Calu3 (cell line): ENCODE measurements around the gene KIF21A. TPM values are rescaled to one million over a fixed set of nuclear protein-coding genes. Genes with fewer than 3 reads are reported as not detected.

ENCODE experiments used
- BruUV-seq: library from RNA; stranded (reverse); fragments of 400-500 nt; replicated peaks from 2 replicates; lab custom pipeline; 2021; lab: Mats Ljungman, UMichigan
- CTCF ChIA-PET: fragments of 300-600 bp; sonication (Branson Sonifier 250); formaldehyde crosslinking; loops from one replicate; lab custom pipeline; 2022; ENCODE audit warnings: antibody characterized with exemption; lab: Charles Lee
- DNase-seq: peaks from one replicate; pipeline ENCODE4 v3.0.0; 2022
- H3K27ac Mint-ChIP-seq: one replicate; pipeline ENCODE4 v1.8.0; 2022; ENCODE audit warnings: mixed read lengths; ENCODE audit not compliant: unreplicated experiment
- H3K27me3 Mint-ChIP-seq: one replicate; pipeline ENCODE4 v1.8.0; 2022; ENCODE audit warnings: mixed read lengths; ENCODE audit not compliant: unreplicated experiment
- H3K36me3 Mint-ChIP-seq: one replicate; pipeline ENCODE4 v1.8.0; 2022; ENCODE audit warnings: mild to moderate bottlenecking, moderate library complexity, mixed read lengths; ENCODE audit not compliant: insufficient read depth, unreplicated experiment
- H3K4me1 Mint-ChIP-seq: one replicate; pipeline ENCODE4 v1.8.0; 2022; ENCODE audit warnings: mild to moderate bottlenecking, low read depth, mixed read lengths; ENCODE audit not compliant: unreplicated experiment
- H3K4me3 Mint-ChIP-seq: one replicate; pipeline ENCODE4 v1.8.0; 2022; ENCODE audit warnings: mild to moderate bottlenecking, low read depth, moderate library complexity, mixed read lengths; ENCODE audit not compliant: unreplicated experiment
- H3K9me3 Mint-ChIP-seq: one replicate; pipeline ENCODE4 v1.8.0; 2022; ENCODE audit warnings: low read depth, mixed read lengths; ENCODE audit not compliant: unreplicated experiment
- intact Hi-C: fragments of 100-400 bp; cut with micrococcal nuclease; formaldehyde crosslinking; loops from one replicate; pipeline ENCODE4 v1.10.0; 2022; ENCODE audit not compliant: unreplicated experiment
- total RNA-seq: library from RNA; stranded (reverse); gene quantifications from 2 replicates; pipeline ENCODE4 v1.2.3, GENCODE V29; 2022
- TF ChIP-seq, protein P1 (sequence below): fragments of 200-600 bp; IDR thresholded peaks from one replicate; pipeline ENCODE4 v1.8.0; 2022; ENCODE audit warnings: antibody characterized with exemption; ENCODE audit not compliant: unreplicated experiment

KIF21A gene
- total RNA-seq, 1 experiment from 2014 or later, result 28.7 TPM

DNA sequence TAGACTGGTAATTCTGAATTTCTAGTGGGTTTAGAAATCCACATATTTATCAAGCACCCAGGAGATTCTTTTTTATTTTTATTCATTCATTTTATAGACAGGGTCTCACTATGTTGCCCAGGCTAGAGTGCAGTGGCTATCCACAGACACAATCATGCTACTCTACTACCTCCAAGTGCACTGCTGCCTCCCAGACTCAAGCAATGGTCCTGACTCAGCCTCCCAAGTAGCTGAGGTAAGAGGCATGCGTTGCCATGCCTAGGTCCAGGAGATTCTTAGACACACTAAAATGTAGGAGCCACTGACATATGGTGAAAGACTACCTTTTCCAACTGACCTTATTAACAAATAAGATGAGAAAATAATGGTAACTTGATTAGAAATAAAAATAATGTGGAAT is 38.9 kb downstream of the KIF21A start:
- Mint-ChIP-seq H3K27me3 (no peaks in the 10 kb centered on the region), H3K9me3 (no peaks in the 10 kb centered on the region), H3K4me1 (peaks cover 9% of the 10 kb centered on the region), H3K36me3 (no peaks in the 10 kb centered on the region), H3K27ac (no peak overlapping the region), H3K4me3 (no peak overlapping the region)
- CTCF ChIA-PET, result interaction anchor here (1.7 kb wide), 1 partner anchor 26 kb away, joined by 3 read pairs; no protein-coding TSS in a partner anchor
- no peak for DNase-seq
- TF ChIP-seq, protein P1, sequence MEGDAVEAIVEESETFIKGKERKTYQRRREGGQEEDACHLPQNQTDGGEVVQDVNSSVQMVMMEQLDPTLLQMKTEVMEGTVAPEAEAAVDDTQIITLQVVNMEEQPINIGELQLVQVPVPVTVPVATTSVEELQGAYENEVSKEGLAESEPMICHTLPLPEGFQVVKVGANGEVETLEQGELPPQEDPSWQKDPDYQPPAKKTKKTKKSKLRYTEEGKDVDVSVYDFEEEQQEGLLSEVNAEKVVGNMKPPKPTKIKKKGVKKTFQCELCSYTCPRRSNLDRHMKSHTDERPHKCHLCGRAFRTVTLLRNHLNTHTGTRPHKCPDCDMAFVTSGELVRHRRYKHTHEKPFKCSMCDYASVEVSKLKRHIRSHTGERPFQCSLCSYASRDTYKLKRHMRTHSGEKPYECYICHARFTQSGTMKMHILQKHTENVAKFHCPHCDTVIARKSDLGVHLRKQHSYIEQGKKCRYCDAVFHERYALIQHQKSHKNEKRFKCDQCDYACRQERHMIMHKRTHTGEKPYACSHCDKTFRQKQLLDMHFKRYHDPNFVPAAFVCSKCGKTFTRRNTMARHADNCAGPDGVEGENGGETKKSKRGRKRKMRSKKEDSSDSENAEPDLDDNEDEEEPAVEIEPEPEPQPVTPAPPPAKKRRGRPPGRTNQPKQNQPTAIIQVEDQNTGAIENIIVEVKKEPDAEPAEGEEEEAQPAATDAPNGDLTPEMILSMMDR, result no peak
- no TSS peak for BruUV-seq
- intact Hi-C loops, result no loop called here

DNA sequence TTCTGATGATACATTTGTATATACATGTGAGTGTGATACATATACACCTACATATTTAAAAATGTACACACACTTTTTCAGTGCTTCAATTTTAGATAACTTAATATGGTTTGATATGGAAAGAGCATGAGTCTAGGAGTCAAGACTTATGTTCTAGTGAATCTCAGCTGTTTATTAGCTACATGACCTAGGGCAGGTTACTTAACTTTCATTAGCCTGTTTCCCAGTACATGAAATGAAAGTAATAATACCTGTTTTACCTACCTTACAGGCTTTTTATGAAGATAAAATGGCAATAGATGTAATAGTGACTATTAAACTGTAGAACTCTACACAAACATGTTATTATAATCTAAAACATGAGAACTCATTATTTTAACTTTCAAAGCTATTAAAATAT is 39.5 kb downstream of the KIF21A start:
- no peak overlapping the region for H3K27ac Mint-ChIP-seq
- H3K9me3 Mint-ChIP-seq, result no peaks in the 10 kb centered on the region
- H3K4me1 Mint-ChIP-seq, result peaks cover 9% of the 10 kb centered on the region
- H3K27me3 Mint-ChIP-seq, result no peaks in the 10 kb centered on the region
- H3K4me3 Mint-ChIP-seq, result no peak overlapping the region
- CTCF ChIA-PET, result interaction anchor here (0.7 kb wide), 1 partner anchor 233 kb away, joined by 3 read pairs; no protein-coding TSS in a partner anchor
- intact Hi-C loops, result no loop called here
- H3K36me3 Mint-ChIP-seq, result no peaks in the 10 kb centered on the region
- TF ChIP-seq, protein P1, result no peak
- no TSS peak for BruUV-seq
- no peak for DNase-seq

DNA sequence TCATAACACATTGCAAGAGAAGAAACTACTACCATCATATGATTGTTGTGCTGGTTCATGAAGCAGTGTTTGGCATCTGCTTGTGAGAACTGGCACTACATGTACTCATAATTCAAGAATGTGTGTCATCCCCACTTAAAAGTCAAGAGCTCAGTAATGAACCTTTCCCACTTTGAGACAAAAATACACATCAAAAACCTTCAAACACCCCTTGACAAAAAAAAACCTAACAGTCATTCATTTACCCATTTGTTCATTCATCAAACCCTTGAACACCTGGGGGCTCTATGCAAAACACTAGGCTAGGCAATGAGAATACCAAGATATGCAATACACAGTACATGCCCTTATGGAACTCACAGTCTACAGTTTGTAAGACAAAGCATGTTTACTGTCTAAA is 40.0 kb downstream of the KIF21A start:
- DNase-seq, result no peak
- no TSS peak for BruUV-seq

DNA sequence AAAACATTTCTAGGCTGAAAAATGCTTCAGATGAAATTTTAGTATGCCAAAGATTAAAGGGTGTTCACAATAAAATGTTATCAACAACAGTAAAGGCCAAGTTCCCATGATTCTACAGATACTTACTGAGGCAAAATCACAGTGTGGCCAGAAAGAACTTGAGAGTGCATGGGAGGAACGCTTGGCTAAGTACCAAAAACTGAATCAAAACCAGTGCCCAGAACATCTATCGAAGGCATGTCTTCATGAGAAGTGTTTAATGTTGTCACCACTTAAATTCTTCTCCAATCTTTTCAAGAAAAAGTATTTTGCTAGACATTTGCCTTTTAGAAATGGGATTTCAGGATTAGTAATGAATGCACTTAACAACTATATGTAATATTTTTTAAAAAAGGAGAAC is 41.5 kb downstream of the KIF21A start:
- H3K4me3 Mint-ChIP-seq, result no peak overlapping the region
- intact Hi-C loops, result no loop called here
- no peaks in the 10 kb centered on the region for H3K4me1 Mint-ChIP-seq
- no peak overlapping the region for H3K27ac Mint-ChIP-seq
- TF ChIP-seq, protein P1, result no peak
- H3K36me3 Mint-ChIP-seq, result no peaks in the 10 kb centered on the region
- DNase-seq, result no peak
- CTCF ChIA-PET, result no interaction called here
- no peaks in the 10 kb centered on the region for H3K9me3 Mint-ChIP-seq
- BruUV-seq, result no TSS peak
- no peaks in the 10 kb centered on the region for H3K27me3 Mint-ChIP-seq

More for the DNA sequence above, 40.0 kb downstream of the KIF21A start:
- TF ChIP-seq, protein P1, result no peak
- peaks cover 9% of the 10 kb centered on the region for H3K4me1 Mint-ChIP-seq
- no peaks in the 10 kb centered on the region for H3K9me3 Mint-ChIP-seq
- H3K27ac Mint-ChIP-seq, result no peak overlapping the region
- no peaks in the 10 kb centered on the region for H3K27me3 Mint-ChIP-seq
- no peaks in the 10 kb centered on the region for H3K36me3 Mint-ChIP-seq
- intact Hi-C loops, result no loop called here
- H3K4me3 Mint-ChIP-seq, result no peak overlapping the region
- CTCF ChIA-PET, result interaction anchor here (0.7 kb wide), 1 partner anchor 234 kb away, joined by 3 read pairs; no protein-coding TSS in a partner anchor
